DOHH2 (cell line): ENCODE measurements around the gene PAQR4.

Experiments
- CTCF ChIP-seq: fragments of 200-600 bp; sonication (generic); IDR thresholded peaks from one replicate; pipeline ENCODE4 v1.5.1; 2014; ENCODE audit warnings: antibody characterized with exemption, mild to moderate bottlenecking, low read depth, low read length; ENCODE audit not compliant: poor library complexity, severe bottlenecking
- EZH2phosphoT487 ChIP-seq: fragments of 200-600 bp; sonication (generic); IDR thresholded peaks from 2 replicates; pipeline ENCODE4 v1.6.1; 2017; ENCODE audit warnings: borderline replicate concordance, mild to moderate bottlenecking, antibody characterized with exemption, low read length, moderate library complexity, mixed read lengths

DNA sequence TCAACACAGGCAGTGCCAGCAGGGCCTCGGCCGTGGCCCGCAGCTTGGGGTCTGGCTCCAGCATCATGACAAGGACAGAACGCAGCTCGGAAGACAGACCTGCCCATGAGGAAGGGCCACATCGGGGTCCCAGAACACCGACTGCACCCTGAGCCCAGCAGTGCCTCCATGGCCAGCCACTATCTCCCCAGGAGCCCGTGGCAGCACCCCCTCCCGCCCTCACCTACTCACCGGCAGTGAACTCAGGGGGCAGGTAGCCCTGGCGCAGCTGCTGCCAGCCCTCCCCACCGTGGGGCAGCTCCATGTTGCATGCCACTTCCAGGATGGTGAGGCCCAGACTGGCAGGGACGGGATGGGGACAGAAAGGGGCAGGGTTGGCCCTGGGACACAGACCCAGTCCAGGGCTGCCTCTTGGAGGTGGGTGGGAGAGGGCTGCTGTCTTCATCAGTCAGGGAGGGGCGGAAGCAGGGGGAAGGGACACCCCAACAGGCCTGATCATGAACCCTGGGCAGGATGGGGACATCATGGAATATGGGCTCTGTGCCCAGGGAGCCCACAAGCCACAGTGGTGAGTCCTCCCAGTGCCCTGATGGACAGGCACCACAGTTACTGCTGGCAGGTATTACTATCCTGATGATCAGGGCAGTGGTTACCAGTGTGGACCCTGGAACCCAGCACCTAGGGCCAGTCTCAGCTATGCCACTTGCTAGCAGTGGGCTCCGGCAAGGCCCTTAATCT, 5.3 kb downstream of the PAQR4 start:
- TF ChIP-seq CTCF = no peak
- TF ChIP-seq EZH2phosphoT487 = no peak
